Hepatocyte (in vitro differentiated cells): ENCODE results near the gene RPL13A. TPM values are rescaled to one million over a fixed set of nuclear protein-coding genes. Genes with fewer than 3 reads are reported as not detected.
A peak's percentile ranks its signal among the peaks of the same experiment; 100 is the strongest.

Source experiments
- DNase-seq: peaks from one replicate; pipeline ENCODE4 v3.0.0-alpha.2; 2016; ENCODE audit warnings: low spot score
- H2AFZ ChIP-seq: fragments of 200-600 bp; sonication (generic); 2 replicates; pipeline ENCODE4 v1.6.0; 2016; ENCODE audit warnings: antibody characterized with exemption, mild to moderate bottlenecking
- H3K27ac ChIP-seq: fragments of 200-600 bp; sonication (generic); 2 replicates; pipeline ENCODE4 v1.5.1; 2016; ENCODE audit warnings: mild to moderate bottlenecking
- H3K27me3 ChIP-seq: fragments of 200-600 bp; sonication (generic); 2 replicates; pipeline ENCODE4 v1.6.1; 2016
- H3K36me3 ChIP-seq: fragments of 200-600 bp; sonication (generic); replicated peaks from 2 replicates; pipeline ENCODE4 v1.5.1; 2016; ENCODE audit warnings: low read depth; ENCODE audit not compliant: insufficient read depth
- H3K4me1 ChIP-seq: fragments of 200-600 bp; sonication (generic); 2 replicates; pipeline ENCODE4 v1.5.1; 2016; ENCODE audit warnings: mild to moderate bottlenecking, moderate library complexity; ENCODE audit not compliant: insufficient read depth
- H3K4me2 ChIP-seq: fragments of 200-600 bp; sonication (generic); 2 replicates; pipeline ENCODE4 v1.6.0; 2016
- H3K4me3 ChIP-seq: fragments of 200-600 bp; sonication (generic); 2 replicates; pipeline ENCODE4 v1.5.1; 2016; ENCODE audit warnings: mild to moderate bottlenecking
- H3K79me2 ChIP-seq: fragments of 200-600 bp; sonication (generic); 2 replicates; pipeline ENCODE4 v1.6.0; 2017; ENCODE audit warnings: mild to moderate bottlenecking
- H3K9me2 ChIP-seq: fragments of 200-600 bp; sonication (generic); replicated peaks from 2 replicates; pipeline ENCODE4 v1.6.0; 2017; ENCODE audit warnings: mild to moderate bottlenecking; ENCODE audit not compliant: insufficient read depth
- H3K9me3 ChIP-seq: fragments of 200-600 bp; sonication (generic); 2 replicates; pipeline ENCODE4 v1.5.1; 2016; ENCODE audit warnings: low read depth, mild to moderate bottlenecking
- H4K20me1 ChIP-seq: fragments of 200-600 bp; sonication (generic); 2 replicates; pipeline ENCODE4 v1.6.0; 2016; ENCODE audit warnings: mild to moderate bottlenecking; ENCODE audit not compliant: insufficient read depth, poor library complexity, severe bottlenecking
- EZH2 ChIP-seq: fragments of 200-600 bp; sonication (generic); IDR thresholded peaks from 2 replicates; pipeline ENCODE4 v1.6.1; 2016; ENCODE audit warnings: antibody characterized with exemption, mild to moderate bottlenecking, borderline replicate concordance
- EZH2phosphoT487 ChIP-seq: fragments of 200-600 bp; sonication (generic); IDR thresholded peaks from one replicate; pipeline ENCODE4 v1.6.1; 2018; ENCODE audit warnings: antibody characterized with exemption, mild to moderate bottlenecking, low read depth, moderate library complexity; ENCODE audit not compliant: unreplicated experiment, severe bottlenecking
- WGBS: methylation state at CpG from one replicate; pipeline ENCODE4 v1.1.6; 2016; ENCODE audit warnings: low lambda C conversion rate; ENCODE audit errors: missing lambda C conversion rate; 5-methylcytosine and 5-hydroxymethylcytosine counted together
- polyA plus RNA-seq: library from polyadenylated mRNA; unstranded; fragments of >200 nt; fragmentation: Nextera tagmentation; extraction: Ambion mirVana; gene quantifications from 2 replicates; pipeline ENCODE4 v1.2.1, GENCODE V29; 2016
- total RNA-seq: library from RNA; depleted of rRNA; stranded (reverse); fragments of >200 nt; gene quantifications from 2 replicates; pipeline ENCODE4 v1.2.3, GENCODE V29; 2014
- TF ChIP-seq, protein P1 (sequence below): fragments of 200-600 bp; sonication (generic); IDR thresholded peaks from 2 replicates; pipeline ENCODE4 v1.5.1; 2016; ENCODE audit warnings: antibody characterized with exemption, mild to moderate bottlenecking; ENCODE audit not compliant: poor library complexity

RPL13A gene
- total and polyA plus RNA-seq, 2 experiments from 2014 or later = 904 to 1,997 TPM

- Histone ChIP-seq H3K9me2 (no peaks in the 10 kb centered on the region), H3K4me3 (no peak overlapping the region), H3K79me2 (no peaks in the 10 kb centered on the region), H3K36me3 (no peaks in the 10 kb centered on the region), H2AFZ (no peak overlapping the region), H3K9me3 (no peaks in the 10 kb centered on the region), H3K4me1 (no peaks in the 10 kb centered on the region), H3K27ac (no peak overlapping the region), H4K20me1 (no peaks in the 10 kb centered on the region), H3K4me2 (no peak overlapping the region), H3K27me3 (no peaks in the 10 kb centered on the region)
- no peak for DNase-seq
- WGBS = 95% methylated on average over 22 of the region's 22 CpGs
- TF ChIP-seq EZH2 (no peak), EZH2phosphoT487 (no peak)
- TF ChIP-seq, protein P1, sequence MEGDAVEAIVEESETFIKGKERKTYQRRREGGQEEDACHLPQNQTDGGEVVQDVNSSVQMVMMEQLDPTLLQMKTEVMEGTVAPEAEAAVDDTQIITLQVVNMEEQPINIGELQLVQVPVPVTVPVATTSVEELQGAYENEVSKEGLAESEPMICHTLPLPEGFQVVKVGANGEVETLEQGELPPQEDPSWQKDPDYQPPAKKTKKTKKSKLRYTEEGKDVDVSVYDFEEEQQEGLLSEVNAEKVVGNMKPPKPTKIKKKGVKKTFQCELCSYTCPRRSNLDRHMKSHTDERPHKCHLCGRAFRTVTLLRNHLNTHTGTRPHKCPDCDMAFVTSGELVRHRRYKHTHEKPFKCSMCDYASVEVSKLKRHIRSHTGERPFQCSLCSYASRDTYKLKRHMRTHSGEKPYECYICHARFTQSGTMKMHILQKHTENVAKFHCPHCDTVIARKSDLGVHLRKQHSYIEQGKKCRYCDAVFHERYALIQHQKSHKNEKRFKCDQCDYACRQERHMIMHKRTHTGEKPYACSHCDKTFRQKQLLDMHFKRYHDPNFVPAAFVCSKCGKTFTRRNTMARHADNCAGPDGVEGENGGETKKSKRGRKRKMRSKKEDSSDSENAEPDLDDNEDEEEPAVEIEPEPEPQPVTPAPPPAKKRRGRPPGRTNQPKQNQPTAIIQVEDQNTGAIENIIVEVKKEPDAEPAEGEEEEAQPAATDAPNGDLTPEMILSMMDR = no peak
These were observed 37.5 kb downstream of the RPL13A start for GRCh38 chr19:49524812-49525455.

GRCh38 chr19:49528211-49528771, 40.9 kb downstream of the RPL13A start:
- Histone ChIP-seq H3K9me3 (no peaks in the 10 kb centered on the region), H2AFZ (no peak overlapping the region)
- WGBS = 89% methylated on average over 21 of the region's 25 CpGs

GRCh38 chr19:49530708-49531107, 43.3 kb downstream of the RPL13A start:
- no peaks in the 10 kb centered on the region for H3K9me3 ChIP-seq
- H3K4me2 ChIP-seq = no peak overlapping the region
- TF ChIP-seq, protein P1 = no peak
- no peak for TF ChIP-seq EZH2phosphoT487
- TF ChIP-seq EZH2 = no peak
- H4K20me1 ChIP-seq = no peaks in the 10 kb centered on the region
- H3K9me2 ChIP-seq = no peaks in the 10 kb centered on the region
- no peak overlapping the region for H2AFZ ChIP-seq
- no peaks in the 10 kb centered on the region for H3K36me3 ChIP-seq
- H3K79me2 ChIP-seq = no peaks in the 10 kb centered on the region
- no peak overlapping the region for H3K27ac ChIP-seq
- H3K4me3 ChIP-seq = no peak overlapping the region
- WGBS = 86% methylated on average over 7 of the region's 7 CpGs
- H3K4me1 ChIP-seq = peaks cover 10% of the 10 kb centered on the region
- no peaks in the 10 kb centered on the region for H3K27me3 ChIP-seq
- DNase-seq = no peak

More at GRCh38 chr19:49528211-49528771, 40.9 kb downstream of the RPL13A start:
- H3K4me3 ChIP-seq = no peak overlapping the region
- TF ChIP-seq, protein P1 = no peak
- no peak for TF ChIP-seq EZH2
- no peak for TF ChIP-seq EZH2phosphoT487
- H3K4me2 ChIP-seq = peak overlapping the region; percentile 70
- DNase-seq = no peak
- H3K36me3 ChIP-seq = no peaks in the 10 kb centered on the region
- no peaks in the 10 kb centered on the region for H4K20me1 ChIP-seq
- H3K27me3 ChIP-seq = no peaks in the 10 kb centered on the region
- no peak overlapping the region for H3K27ac ChIP-seq
- no peaks in the 10 kb centered on the region for H3K79me2 ChIP-seq
- H3K4me1 ChIP-seq = peaks cover 7% of the 10 kb centered on the region
- no peaks in the 10 kb centered on the region for H3K9me2 ChIP-seq
